HEK293T (cell line): ENCODE data around the gene KCNK5.

Source experiments
- ARNT ChIP-seq: fragments of 450-650 bp; IDR thresholded peaks from 2 replicates; pipeline ENCODE4 v1.6.1; 2017; ENCODE audit warnings: mild to moderate bottlenecking
- BHLHE40 ChIP-seq: fragments of 450-650 bp; IDR thresholded peaks from 2 replicates; pipeline ENCODE4 v1.6.1; 2016; ENCODE audit warnings: mild to moderate bottlenecking, moderate library complexity, borderline replicate concordance
- FOXA1 ChIP-seq: fragments of 450-650 bp; IDR thresholded peaks from 2 replicates; pipeline ENCODE4 v1.6.1; 2016; ENCODE audit warnings: mild to moderate bottlenecking
- FOXK2 ChIP-seq: fragments of 450-650 bp; IDR thresholded peaks from 2 replicates; pipeline ENCODE4 v1.6.1; 2016; ENCODE audit warnings: mild to moderate bottlenecking
- L3MBTL2 ChIP-seq: fragments of 450-650 bp; conservative IDR thresholded peaks from 2 replicates; pipeline ENCODE4 v1.6.1; 2016; ENCODE audit warnings: mild to moderate bottlenecking
- NFRKB ChIP-seq: fragments of 450-650 bp; IDR thresholded peaks from 2 replicates; pipeline ENCODE4 v1.6.1; 2016; ENCODE audit warnings: mild to moderate bottlenecking, moderate library complexity
- SP1 ChIP-seq: fragments of 450-650 bp; IDR thresholded peaks from 2 replicates; pipeline ENCODE4 v1.6.1; 2017
- SUZ12 ChIP-seq: fragments of 450-650 bp; IDR thresholded peaks from 2 replicates; pipeline ENCODE4 v1.6.1; 2016; ENCODE audit warnings: mild to moderate bottlenecking
- TARDBP ChIP-seq: fragments of 450-650 bp; IDR thresholded peaks from 2 replicates; pipeline ENCODE4 v1.6.1; 2016
- TF ChIP-seq, protein P1 (sequence below): fragments of 450-650 bp; IDR thresholded peaks from 2 replicates; pipeline ENCODE4 v1.6.1; 2016

DNA sequence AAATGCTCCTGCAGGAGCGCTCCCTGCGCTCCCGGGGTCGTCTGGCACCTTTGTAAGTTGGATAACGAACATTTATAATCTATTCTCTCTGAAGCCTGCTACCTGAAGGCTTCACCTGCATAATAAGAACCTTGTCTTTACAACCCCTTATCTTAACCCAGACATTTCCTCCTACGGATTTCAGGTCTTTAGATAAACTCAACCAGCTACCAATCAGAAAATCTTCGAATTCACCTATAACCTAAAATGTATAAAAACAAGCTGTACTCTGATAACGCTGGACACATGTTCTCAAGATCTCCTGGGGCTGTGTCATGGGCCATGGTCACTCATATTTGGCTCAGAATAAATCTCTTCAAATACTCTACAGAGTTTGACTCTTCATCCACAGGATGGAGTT, 4.1 kb upstream of the KCNK5 start:
- TF ChIP-seq L3MBTL2 (no peak), ARNT (no peak), FOXA1 (no peak), SUZ12 (no peak), SP1 (no peak), FOXK2 (no peak), NFRKB (no peak), BHLHE40 (no peak), TARDBP (no peak)
- TF ChIP-seq, protein P1, sequence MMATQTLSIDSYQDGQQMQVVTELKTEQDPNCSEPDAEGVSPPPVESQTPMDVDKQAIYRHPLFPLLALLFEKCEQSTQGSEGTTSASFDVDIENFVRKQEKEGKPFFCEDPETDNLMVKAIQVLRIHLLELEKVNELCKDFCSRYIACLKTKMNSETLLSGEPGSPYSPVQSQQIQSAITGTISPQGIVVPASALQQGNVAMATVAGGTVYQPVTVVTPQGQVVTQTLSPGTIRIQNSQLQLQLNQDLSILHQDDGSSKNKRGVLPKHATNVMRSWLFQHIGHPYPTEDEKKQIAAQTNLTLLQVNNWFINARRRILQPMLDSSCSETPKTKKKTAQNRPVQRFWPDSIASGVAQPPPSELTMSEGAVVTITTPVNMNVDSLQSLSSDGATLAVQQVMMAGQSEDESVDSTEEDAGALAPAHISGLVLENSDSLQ: no peak
